HG02884 (cell line): ENCODE measurements around the gene LRSAM1.

Source experiments
- ATAC-seq: cut with Tn5 transposase; IDR thresholded peaks from one replicate; pipeline ENCODE4 v1.9.1; 2021; ENCODE audit warnings: mild to moderate bottlenecking, moderate library complexity; ENCODE audit not compliant: unreplicated experiment

LRSAM1 gene

GRCh38 chr9:127494304-127494702 lies 43.0 kb downstream of the LRSAM1 start:
- no peak for ATAC-seq

DNA sequence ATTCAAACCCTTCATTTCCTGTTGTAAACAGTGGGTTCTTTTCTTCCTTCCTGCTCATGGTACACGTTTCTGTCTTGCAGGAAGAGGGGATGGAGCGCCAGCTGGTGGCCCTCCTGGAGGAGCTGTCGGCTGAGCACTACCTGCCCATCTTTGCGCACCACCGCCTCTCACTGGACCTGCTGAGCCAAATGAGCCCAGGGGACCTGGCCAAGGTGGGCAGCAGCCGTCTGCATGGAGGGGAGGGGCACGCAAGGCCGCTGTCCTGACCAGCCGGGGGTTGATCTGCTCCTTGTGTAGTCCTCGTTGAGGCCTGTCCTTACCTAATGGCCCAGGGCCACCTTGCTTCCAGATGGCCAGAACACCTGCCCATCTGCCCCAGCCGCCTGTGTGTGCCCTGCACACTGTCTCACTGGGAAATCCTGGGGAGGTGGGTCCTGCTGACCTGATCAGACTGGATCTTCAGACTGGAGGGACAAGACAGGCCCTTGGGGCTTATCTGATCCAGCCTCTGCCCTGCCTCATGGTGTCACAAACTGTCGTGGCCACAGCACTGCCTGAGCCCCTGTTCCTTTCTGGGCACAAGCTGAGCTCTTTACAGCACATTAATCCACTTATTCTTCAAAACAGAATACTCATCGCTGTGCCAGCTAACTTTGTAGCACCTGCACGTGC lies 44.7 kb downstream of the LRSAM1 start:
- ATAC-seq = no peak

GRCh38 chr9:127496974-127497373 lies 45.7 kb downstream of the LRSAM1 start:
- ATAC-seq = no peak

GRCh38 chr9:127497656-127498290 lies 46.5 kb downstream of the LRSAM1 start:
- ATAC-seq = no peak

DNA sequence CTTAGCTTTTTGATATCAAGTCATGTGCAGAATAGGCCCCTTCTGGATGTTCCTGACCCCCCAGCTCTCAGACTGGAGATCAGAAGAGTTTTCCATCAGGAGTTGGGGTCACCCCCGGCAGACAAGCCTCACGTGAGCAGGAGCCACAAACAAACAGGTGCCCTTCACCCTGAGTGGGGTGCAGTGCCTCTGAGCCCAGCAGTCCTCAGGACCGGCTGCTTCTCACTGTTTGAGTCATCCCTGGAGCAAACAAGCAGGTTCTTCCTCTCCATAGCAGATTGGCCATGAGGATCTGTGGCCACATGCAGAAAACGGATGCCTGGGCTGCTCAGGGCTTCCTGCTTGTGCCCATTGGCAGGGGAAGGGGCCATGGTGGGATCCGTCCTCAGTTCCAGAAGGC lies 47.0 kb downstream of the LRSAM1 start:
- no peak for ATAC-seq

DNA sequence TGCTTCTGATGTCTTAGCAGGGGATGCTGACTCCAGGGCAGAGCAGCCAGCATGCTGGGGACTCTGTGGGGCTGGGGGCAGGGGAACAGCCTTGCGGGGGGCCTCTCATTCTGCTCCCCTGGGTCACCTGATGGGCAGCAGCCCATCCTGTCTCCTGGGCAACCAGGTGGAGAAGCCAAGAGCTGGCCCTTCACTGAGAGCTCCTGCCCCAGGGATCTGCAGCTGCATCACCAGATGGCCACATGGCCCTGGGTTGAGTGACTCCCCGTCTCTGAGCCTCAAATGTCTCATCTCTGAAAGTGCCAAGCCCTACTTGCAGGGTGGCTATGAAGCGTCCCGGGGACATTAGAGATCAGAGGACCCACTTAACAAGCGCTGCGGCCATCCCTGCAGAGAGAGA lies 49.1 kb downstream of the LRSAM1 start:
- no peak for ATAC-seq

DNA sequence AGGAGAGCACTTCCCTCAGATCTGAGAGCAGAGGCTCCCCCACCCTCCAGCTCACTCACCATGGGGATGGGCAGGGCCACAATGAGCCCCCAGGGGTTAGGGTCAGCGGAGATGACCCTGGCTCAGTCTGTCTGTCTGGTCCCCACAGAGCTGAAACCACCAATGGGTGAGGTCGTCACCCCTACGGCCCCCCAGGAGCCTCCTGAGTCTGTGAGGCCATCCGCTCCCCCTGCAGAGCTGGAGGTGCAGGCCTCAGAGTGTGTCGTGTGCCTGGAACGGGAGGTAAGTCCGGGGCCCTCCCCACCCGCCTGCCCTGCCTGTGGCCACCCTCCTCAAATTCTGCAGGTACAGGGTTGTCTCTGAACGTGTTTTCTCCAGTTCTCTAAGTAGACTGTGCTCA lies 49.6 kb downstream of the LRSAM1 start:
- ATAC-seq = no peak

DNA sequence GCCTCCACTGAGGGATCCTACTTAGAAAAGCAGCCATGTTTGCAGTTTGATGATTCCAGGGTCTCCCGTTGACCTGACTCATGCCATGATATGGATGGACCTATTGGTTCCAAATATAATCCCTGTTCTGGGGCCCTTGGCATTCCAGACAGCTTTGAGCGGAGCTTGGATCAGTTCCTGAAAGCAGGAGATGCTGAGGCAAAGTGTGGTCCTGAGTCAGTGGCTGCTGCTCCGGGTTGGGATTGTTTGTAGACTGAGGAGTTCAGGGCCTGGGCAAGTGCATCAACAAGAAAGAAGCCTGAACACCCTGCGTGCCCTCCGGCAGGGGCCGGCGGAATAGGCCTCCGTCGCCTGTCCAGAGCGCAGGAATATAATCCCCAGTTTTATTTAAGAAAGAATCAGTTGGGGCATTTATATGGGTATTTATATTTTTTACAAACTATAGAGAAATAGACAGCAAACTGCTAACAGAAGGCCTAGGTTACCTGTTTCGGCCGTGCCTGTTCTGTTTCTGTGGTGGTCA lies 50.6 kb downstream of the LRSAM1 start:
- ATAC-seq = no peak

DNA sequence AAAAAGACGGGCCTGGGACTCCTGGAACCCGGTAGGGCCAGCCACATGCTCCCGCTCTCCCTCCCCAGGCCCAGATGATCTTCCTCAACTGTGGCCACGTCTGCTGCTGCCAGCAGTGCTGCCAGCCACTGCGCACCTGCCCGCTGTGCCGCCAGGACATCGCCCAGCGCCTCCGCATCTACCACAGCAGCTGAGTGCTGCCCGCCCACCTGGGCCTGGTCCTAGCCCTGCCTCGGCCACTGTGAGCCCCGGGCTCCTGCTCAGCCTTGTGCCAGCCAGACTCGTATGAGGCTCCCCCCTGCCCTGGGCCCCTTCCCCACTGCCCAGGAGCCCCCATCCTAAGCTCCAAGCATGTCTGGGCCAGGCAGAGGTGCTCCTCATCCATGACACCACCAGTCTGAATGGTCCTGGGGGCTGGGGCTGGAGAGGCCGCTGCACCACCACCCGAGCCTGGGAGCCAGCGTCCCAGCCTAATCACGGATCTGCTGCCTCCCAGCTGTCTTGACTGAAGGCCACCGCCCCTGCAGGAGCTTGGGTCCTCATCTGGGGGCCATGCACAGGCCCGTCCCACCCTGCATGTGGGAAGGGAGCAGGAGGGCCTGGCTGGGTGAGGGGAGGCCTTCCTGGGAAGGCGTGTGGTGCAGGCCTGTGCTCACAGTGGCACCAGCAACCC lies 51.5 kb downstream of the LRSAM1 start:
- ATAC-seq = no peak

DNA sequence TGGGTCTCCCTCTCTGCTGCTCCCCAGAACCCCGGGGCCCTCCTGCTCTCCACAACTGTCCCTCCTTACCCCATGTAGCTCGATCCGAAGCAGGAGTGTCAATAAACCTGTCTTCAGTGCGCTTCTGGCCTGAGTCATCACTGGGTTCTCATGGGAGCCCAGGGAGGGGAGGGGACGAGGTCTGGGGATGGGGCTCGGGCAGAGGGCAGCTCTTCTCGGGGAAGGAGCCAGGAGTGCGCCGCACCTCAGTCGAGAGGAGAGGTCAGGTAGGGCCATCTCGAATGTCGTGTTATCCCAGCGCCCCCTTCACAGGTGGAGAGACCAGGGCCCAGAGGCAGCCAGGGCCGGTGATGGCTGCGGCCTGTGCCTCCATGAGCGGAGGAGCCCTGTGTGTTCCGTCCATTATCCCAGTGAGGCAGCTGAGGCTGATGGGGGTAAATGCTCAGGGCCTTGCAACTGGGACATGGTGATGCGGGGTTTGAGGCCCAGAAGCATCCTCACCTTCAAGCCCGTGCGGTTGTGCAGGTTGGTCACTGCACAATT lies 52.1 kb downstream of the LRSAM1 start:
- ATAC-seq = no peak

DNA sequence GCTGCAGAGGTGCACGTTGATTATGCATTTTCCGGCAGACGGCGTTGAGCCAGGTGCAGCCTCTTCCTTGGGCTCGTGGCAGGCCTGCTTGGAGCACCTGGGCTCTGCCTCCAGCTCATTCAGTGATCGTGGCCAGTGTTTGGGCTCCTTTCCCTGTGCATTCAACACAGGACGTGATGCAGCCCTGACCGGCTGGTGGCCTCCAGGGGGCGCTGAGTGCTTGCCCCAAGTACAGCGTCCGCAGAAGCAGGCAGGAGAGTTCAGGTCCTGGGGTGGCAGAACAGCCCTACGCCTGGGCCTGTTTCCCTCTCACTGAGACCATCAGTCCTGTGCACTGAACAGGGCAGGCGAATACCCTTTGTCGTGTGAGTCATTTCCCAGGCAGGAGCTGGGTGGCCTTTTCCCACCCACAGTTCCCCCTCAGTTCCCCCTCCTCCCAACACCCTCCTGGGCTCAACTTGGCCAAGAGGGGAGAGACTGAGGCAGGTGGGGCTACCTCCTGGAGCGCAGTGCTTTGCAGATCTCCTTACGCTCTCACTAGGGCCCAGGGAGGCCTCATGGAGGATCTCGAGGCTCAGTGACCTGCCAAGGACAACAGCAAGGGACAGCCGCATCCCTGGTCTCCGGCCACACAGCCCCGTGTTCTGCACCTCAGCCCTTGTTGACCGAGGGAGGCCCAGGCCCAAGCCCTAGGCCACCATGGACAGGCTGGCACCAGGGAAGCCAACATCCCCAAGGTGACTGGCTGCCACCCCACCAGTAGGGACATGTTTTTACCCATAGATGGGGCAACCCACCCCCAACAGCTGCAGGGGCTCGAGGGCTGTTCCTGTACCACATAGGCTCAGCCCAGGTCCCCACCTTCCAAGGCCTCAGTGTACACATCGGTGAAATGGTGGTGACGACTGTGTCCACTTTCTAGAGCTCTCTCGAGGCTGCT lies 52.9 kb downstream of the LRSAM1 start:
- no peak for ATAC-seq

GRCh38 chr9:127504887-127505251 lies 53.6 kb downstream of the LRSAM1 start:
- ATAC-seq = no peak

DNA sequence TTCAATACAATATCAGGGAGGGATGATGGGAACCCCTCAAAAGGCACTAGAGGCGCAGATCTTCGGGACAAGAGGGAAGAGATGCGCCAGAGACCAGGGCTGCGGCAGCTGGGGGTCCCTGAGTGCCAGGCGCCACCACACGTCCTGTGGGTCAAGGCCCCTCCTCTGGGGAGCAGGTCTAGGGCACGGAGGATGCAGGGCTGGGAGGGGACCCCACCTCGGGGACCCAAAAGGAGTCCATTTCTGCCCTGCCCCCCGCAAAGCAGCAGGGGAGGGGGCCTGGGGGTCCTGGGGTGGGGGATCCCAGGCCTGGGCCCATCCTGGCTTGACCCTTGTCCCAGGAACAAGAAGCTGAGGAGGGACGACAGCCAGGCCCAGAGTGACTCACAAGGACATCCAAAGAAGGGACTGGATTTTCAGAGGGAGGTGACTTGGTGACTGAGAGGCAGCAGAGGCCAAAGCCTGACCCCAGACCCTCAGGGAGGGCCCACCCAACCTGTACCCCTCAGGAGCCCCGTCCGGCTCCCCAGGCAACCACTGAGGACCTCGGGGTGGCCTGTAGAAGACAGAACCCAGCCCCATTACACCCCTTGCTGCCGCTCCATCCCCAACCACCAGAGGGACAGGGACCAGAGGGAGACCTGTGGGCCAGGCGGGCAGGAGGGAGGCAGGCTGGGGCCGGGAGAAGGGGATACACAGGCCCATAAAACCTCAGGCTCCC lies 54.2 kb downstream of the LRSAM1 start:
- ATAC-seq = no peak

- no peak for ATAC-seq
Observed at GRCh38 chr9:127506117-127506813, 55.0 kb downstream of the LRSAM1 start.

- no peak for ATAC-seq
Observed at GRCh38 chr9:127506814-127507750, 55.8 kb downstream of the LRSAM1 start.

- no peak for ATAC-seq
Observed at GRCh38 chr9:127507751-127508648, 56.7 kb downstream of the LRSAM1 start.

DNA sequence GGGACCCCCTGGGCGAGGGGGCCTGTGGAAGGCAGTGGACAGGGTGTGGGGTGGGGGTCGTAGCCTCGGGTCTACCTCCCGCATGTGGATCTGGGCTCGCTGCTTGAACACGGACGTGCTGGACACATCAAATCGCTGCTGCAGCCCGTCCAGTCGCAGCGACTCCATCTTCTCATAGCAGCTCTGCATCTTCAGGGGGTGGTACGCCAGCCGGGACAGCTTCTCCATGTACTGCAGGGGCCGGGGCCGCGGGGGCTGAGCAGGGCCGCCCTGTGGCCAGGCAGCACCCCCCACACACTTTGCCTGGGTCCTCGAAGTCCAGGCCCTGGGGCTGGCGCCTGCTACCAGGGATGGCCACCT lies 57.6 kb downstream of the LRSAM1 start:
- no peak for ATAC-seq
